H1 (cell line): ENCODE measurements around the gene ADH1A. TPM values are rescaled to one million over a fixed set of nuclear protein-coding genes. Genes with fewer than 3 reads are reported as not detected.

ENCODE experiments used
- CTCF ChIA-PET: fragments of 300-600 bp; sonication (Branson Sonifier 250); formaldehyde crosslinking; loops from one replicate; lab custom pipeline; 2021; ENCODE audit not compliant: partially characterized antibody; lab: Charles Lee
- POLR2A ChIA-PET: fragments of 300-600 bp; sonication (Branson Sonifier 250); formaldehyde crosslinking; loops from one replicate; lab custom pipeline; 2021; ENCODE audit warnings: inconsistent platforms; ENCODE audit not compliant: partially characterized antibody; lab: Charles Lee
- DNase-seq, 2 experiments: peaks; one replicate each; pipeline versions ENCODE4 v3.0.0 to v3.0.0-alpha.2; 2010 to 2022; ENCODE audit warnings: low spot score in 2 of 2, low read depth in 1 of 2, mixed read lengths in 1 of 2
- FAIRE-seq: peaks from 2 replicates; lab custom pipeline; 2011; peaks lifted over from hg19 to GRCh38; lab: Jason Lieb, UNC
- H2AFZ ChIP-seq: 2 replicates; pipeline ENCODE4 v1.8.1; 2012; ENCODE audit warnings: low read length, inconsistent platforms
- H2AK5ac ChIP-seq: 2 replicates; pipeline ENCODE4 v1.6.1; 2013; ENCODE audit warnings: low read depth, low read length
- H2BK120ac ChIP-seq: replicated peaks from 2 replicates; pipeline ENCODE3; 2013; ENCODE audit warnings: low read depth, low read length, inconsistent platforms
- H2BK12ac ChIP-seq: 2 replicates; pipeline ENCODE4 v1.6.1; 2013; ENCODE audit warnings: low read depth, low read length
- H2BK15ac ChIP-seq: 2 replicates; pipeline ENCODE4 v1.6.1; 2013; ENCODE audit warnings: low read length
- H2BK20ac ChIP-seq: 2 replicates; pipeline ENCODE4 v1.6.1; 2013; ENCODE audit warnings: low read length
- H2BK5ac ChIP-seq: 2 replicates; pipeline ENCODE4 v1.6.1; 2013; ENCODE audit warnings: low read depth, low read length
- H3K14ac ChIP-seq: 2 replicates; pipeline ENCODE4 v1.6.1; 2013; ENCODE audit warnings: inconsistent platforms; ENCODE audit not compliant: insufficient read length
- H3K18ac ChIP-seq: 2 replicates; pipeline ENCODE4 v1.6.1; 2013; ENCODE audit warnings: low read length; ENCODE audit errors: extremely low read depth
- H3K23ac ChIP-seq: 2 replicates; pipeline ENCODE4 v1.6.1; 2013; ENCODE audit warnings: inconsistent platforms; ENCODE audit not compliant: insufficient read length
- H3K23me2 ChIP-seq: 2 replicates; pipeline ENCODE4 v1.6.1; 2013; ENCODE audit warnings: low read depth, low read length
- H3K27ac ChIP-seq: 2 replicates; pipeline ENCODE4 v1.6.1; 2011; ENCODE audit warnings: low read depth, low read length, inconsistent platforms
- H3K27me3 ChIP-seq, 4 experiments: replicated peaks in 1 of 4; 1 replicate in 1 of 4; 2 replicates in 3 of 4; pipeline versions ENCODE4 v1.6.1 to v1.8.1; 2011 to 2013; ENCODE audit warnings: low read length in 3 of 4, mild to moderate bottlenecking in 3 of 4, inconsistent platforms in 2 of 4, mixed read lengths in 2 of 4, moderate library complexity in 1 of 4; ENCODE audit not compliant: control insufficient read depth in 3 of 4, insufficient read depth in 3 of 4; ENCODE audit errors: extremely low read depth in 1 of 4
- H3K36me3 ChIP-seq, 4 experiments: 2 replicates each; pipeline versions ENCODE4 v1.6.1 to v1.8.1; 2011 to 2013; ENCODE audit warnings: mild to moderate bottlenecking in 4 of 4, low read length in 3 of 4, moderate library complexity in 2 of 4, control low read depth in 1 of 4, inconsistent platforms in 1 of 4; ENCODE audit not compliant: insufficient read depth in 4 of 4, control insufficient read depth in 2 of 4
- H3K4ac ChIP-seq: replicated peaks from 2 replicates; pipeline ENCODE3; 2013; ENCODE audit warnings: low read length, low read depth, mixed read lengths, inconsistent platforms; ENCODE audit not compliant: insufficient read length
- H3K4me1 ChIP-seq, 4 experiments: replicated peaks in 1 of 4; 1 replicate in 1 of 4; 2 replicates in 3 of 4; pipeline versions ENCODE4 v1.6.1 to v1.8.1; 2011 to 2013; ENCODE audit warnings: low read length in 3 of 4, inconsistent platforms in 2 of 4, mixed read lengths in 1 of 4; ENCODE audit not compliant: insufficient read depth in 4 of 4, control insufficient read depth in 3 of 4
- H3K4me2 ChIP-seq, 2 experiments: 2 replicates each; pipeline versions ENCODE4 v1.6.1 to v1.8.1; 2011 to 2013; ENCODE audit warnings: low read depth in 2 of 2, low read length in 2 of 2, control low read depth in 1 of 2, inconsistent platforms in 1 of 2, mild to moderate bottlenecking in 1 of 2; ENCODE audit not compliant: insufficient read depth in 1 of 2
- H3K4me3 ChIP-seq, 4 experiments: fragments of 200-600, 300-600 bp in 1 of 4; sonication (generic), shearing (Covaris generic), sonication (Bioruptor Twin) in 1 of 4; 2 replicates each; pipeline versions ENCODE4 v1.5.1 to v1.8.1; 2011 to 2016; ENCODE audit warnings: low read length in 4 of 4, low read depth in 3 of 4, control low read depth in 2 of 4, inconsistent platforms in 2 of 4, mild to moderate bottlenecking in 2 of 4, mixed read lengths in 1 of 4, moderate library complexity in 1 of 4; ENCODE audit not compliant: insufficient read depth in 2 of 4; ENCODE audit errors: extremely low read depth in 1 of 4
- H3K56ac ChIP-seq: replicated peaks from 2 replicates; pipeline ENCODE3; 2013; ENCODE audit warnings: low read depth, mild to moderate bottlenecking, mixed read lengths, low read length, inconsistent platforms; ENCODE audit not compliant: insufficient read length
- H3K79me1 ChIP-seq: 2 replicates; pipeline ENCODE4 v1.6.1; 2013; ENCODE audit warnings: low read depth, low read length, control low read depth
- H3K79me2 ChIP-seq, 2 experiments: 2 replicates each; pipeline versions ENCODE4 v1.6.1 to v1.8.1; 2012 to 2013; ENCODE audit warnings: low read length in 2 of 2, mild to moderate bottlenecking in 2 of 2, inconsistent platforms in 1 of 2; ENCODE audit not compliant: insufficient read depth in 2 of 2, control insufficient read depth in 1 of 2
- H3K9ac ChIP-seq, 4 experiments: replicated peaks in 1 of 4; 1 replicate in 1 of 4; 2 replicates in 3 of 4; pipeline versions ENCODE4 v1.6.1 to v1.8.1; 2011 to 2013; ENCODE audit warnings: low read depth in 3 of 4, low read length in 3 of 4, control low read depth in 2 of 4, mild to moderate bottlenecking in 2 of 4, moderate library complexity in 2 of 4, inconsistent platforms in 1 of 4; ENCODE audit errors: extremely low read depth in 1 of 4
- H3K9me3 ChIP-seq, 2 experiments: 2 replicates each; pipeline versions ENCODE4 v1.6.1 to v1.8.1; 2012 to 2013; ENCODE audit warnings: mild to moderate bottlenecking in 2 of 2, moderate library complexity in 2 of 2, control low read depth in 1 of 2, inconsistent platforms in 1 of 2, low read depth in 1 of 2, low read length in 1 of 2, mixed read lengths in 1 of 2; ENCODE audit not compliant: insufficient read depth in 2 of 2
- H4K20me1 ChIP-seq, 2 experiments: replicated peaks in 1 of 2; 2 replicates each; pipeline versions ENCODE3 to v1.8.1; 2011 to 2013; ENCODE audit warnings: inconsistent platforms in 2 of 2, low read length in 2 of 2, mild to moderate bottlenecking in 1 of 2; ENCODE audit not compliant: insufficient read depth in 2 of 2, control insufficient read depth in 1 of 2
- H4K5ac ChIP-seq: 2 replicates; pipeline ENCODE4 v1.6.1; 2013; ENCODE audit warnings: low read length, low read depth, mixed read lengths, inconsistent platforms; ENCODE audit not compliant: insufficient read length
- H4K8ac ChIP-seq: 2 replicates; pipeline ENCODE4 v1.8.0; 2013; ENCODE audit warnings: mild to moderate bottlenecking, moderate library complexity, low read length, inconsistent platforms; ENCODE audit not compliant: insufficient read depth; ENCODE audit errors: extremely low read depth
- H4K91ac ChIP-seq: replicated peaks from 2 replicates; pipeline ENCODE3; 2013; ENCODE audit warnings: low read length, mixed read lengths, inconsistent platforms; ENCODE audit not compliant: insufficient read length
- ASH2L ChIP-seq: fragments of 200-600, 300-600 bp; sonication (generic); IDR thresholded peaks from one replicate; pipeline ENCODE4 v1.7.1; 2017; ENCODE audit warnings: low read length
- FOSL1 ChIP-seq: IDR thresholded peaks from 2 replicates; pipeline ENCODE4 v1.6.1; 2011; ENCODE audit warnings: mild to moderate bottlenecking, low read depth, low read length, moderate library complexity; ENCODE audit not compliant: insufficient read depth
- GABPA ChIP-seq: IDR thresholded peaks from 2 replicates; pipeline ENCODE4 v1.6.1; 2011; ENCODE audit warnings: mild to moderate bottlenecking, low read length, moderate library complexity, borderline replicate concordance; ENCODE audit not compliant: insufficient read depth
- HDAC2 ChIP-seq, 2 experiments: fragments of 300-600 bp in 1 of 2; sonication (generic) in 1 of 2; IDR thresholded peaks; 2 replicates each; pipeline ENCODE4 v1.6.1; 2011 to 2012; ENCODE audit warnings: low read depth in 2 of 2, low read length in 2 of 2, mild to moderate bottlenecking in 2 of 2, moderate library complexity in 2 of 2, borderline replicate concordance in 1 of 2, inconsistent platforms in 1 of 2
- KDM4A ChIP-seq: IDR thresholded peaks from one replicate; pipeline ENCODE4 v1.7.1; 2012; ENCODE audit warnings: low read depth, mild to moderate bottlenecking, moderate library complexity, low read length, inconsistent platforms; ENCODE audit not compliant: severe bottlenecking
- RBBP5 ChIP-seq: IDR thresholded peaks from 2 replicates; pipeline ENCODE4 v1.7.1; 2012; ENCODE audit warnings: low read depth, mild to moderate bottlenecking, inconsistent platforms, low read length, moderate library complexity, borderline replicate concordance
- RFX5 ChIP-seq: IDR thresholded peaks from 2 replicates; pipeline ENCODE4 v1.6.1; 2011; ENCODE audit warnings: low read depth, low read length, improper control_type of control experiment, borderline replicate concordance
- RNF2 ChIP-seq: fragments of 200-900, 300-1000 bp; sonication (generic); IDR thresholded peaks from 2 replicates; pipeline ENCODE4 v1.7.1; 2016; ENCODE audit warnings: borderline replicate concordance, low read depth, mild to moderate bottlenecking, antibody characterized with exemption, low read length; ENCODE audit not compliant: poor library complexity, severe bottlenecking; ENCODE audit errors: missing control alignments
- SIRT6 ChIP-seq: IDR thresholded peaks from one replicate; pipeline ENCODE4 v1.7.1; 2012; ENCODE audit warnings: low read length, inconsistent platforms
- SP4 ChIP-seq: IDR thresholded peaks from 2 replicates; pipeline ENCODE4 v1.6.1; 2012; ENCODE audit warnings: low read length, inconsistent platforms
- SRF ChIP-seq: IDR thresholded peaks from 2 replicates; pipeline ENCODE4 v1.6.1; 2011; ENCODE audit warnings: mild to moderate bottlenecking, low read depth, low read length, moderate library complexity
- TAF7 ChIP-seq: optimal IDR thresholded peaks from 2 replicates; pipeline ENCODE3; 2011; ENCODE audit warnings: low read depth, mild to moderate bottlenecking, inconsistent platforms, low read length, moderate library complexity, borderline replicate concordance
- TBP ChIP-seq: IDR thresholded peaks from 2 replicates; pipeline ENCODE4 v1.6.1; 2011; ENCODE audit warnings: low read depth, low read length, improper control_type of control experiment
- WGBS, 2 experiments: shearing (Covaris generic) in 1 of 2; methylation state at CpG; one replicate each; pipeline versions ENCODE4 v1.1.6 to v1.1.7; 2013 to 2015; ENCODE audit warnings: low lambda C conversion rate in 2 of 2, mixed read lengths in 2 of 2, inconsistent platforms in 1 of 2, low coverage in 1 of 2, missing lambda C conversion rate in 1 of 2; ENCODE audit not compliant: insufficient replicate concordance in 2 of 2, insufficient coverage in 1 of 2, insufficient read length in 1 of 2; ENCODE audit errors: extremely low coverage in 1 of 2, missing lambda C conversion rate in 1 of 2; 5-methylcytosine and 5-hydroxymethylcytosine counted together
- polyA plus RNA-seq, 7 experiments: library from polyadenylated mRNA; depleted of rRNA in 3 of 7; stranded (reverse) in 5 of 7; unstranded in 2 of 7; fragments of >200 nt in 5 of 7; fragments of 200-250 nt in 2 of 7; gene quantifications; 1 replicate in 5 of 7; 2 replicates in 1 of 7; 4 replicates in 1 of 7; pipeline versions ENCODE4 v1.2.1 to v1.2.3, GENCODE V29; 2011 to 2013; ENCODE audit warnings: missing spikeins in 2 of 7, mixed read lengths in 2 of 7
- total RNA-seq: library from RNA; stranded (reverse); fragmentation: NEBNext Ultra II Directional; extraction: Animal tissue kit (Norgen Biotek cat#: 25700); gene quantifications from 2 replicates; pipeline ENCODE4 v1.2.1, GENCODE V29; 2021

The ADH1A gene
- total and polyA plus RNA-seq, 2 of the 8 experiments (the other 6 are each of a cell fraction or from before 2014, with no cell fraction given), result not detected

DNA sequence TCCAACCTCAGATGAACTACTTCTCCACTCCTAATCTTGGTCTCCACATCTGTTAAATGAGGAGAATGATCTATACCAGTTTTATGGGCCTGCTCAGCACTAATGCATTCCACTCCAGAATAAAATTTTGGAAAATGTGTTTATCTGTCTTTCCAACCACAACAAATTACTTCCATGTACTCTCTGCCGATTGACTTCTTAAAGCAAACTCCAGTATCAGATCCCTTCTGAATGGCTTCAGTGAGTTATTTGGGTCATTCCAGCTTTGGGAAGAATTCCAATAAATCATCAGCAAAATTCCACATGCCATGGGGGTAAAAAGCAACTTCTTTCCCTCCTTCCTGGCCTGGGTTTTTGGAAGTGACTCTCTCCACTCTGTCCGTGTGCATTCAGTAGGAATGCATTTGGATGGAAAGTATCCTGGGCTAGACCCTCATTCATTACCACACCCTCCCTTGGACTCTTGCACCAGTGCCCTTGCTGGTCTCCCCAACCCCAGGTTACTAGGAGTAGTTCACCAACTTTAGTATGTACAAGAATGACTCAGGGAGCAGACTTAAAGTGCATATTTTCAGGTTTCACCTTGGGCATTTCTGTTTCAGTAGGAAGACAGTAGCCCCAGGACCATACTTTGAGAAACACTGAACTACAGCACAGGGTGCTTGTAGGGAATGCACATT is 56.3 kb downstream of the ADH1A start:
- no peak overlapping the region for H2BK120ac ChIP-seq
- H3K9me3 ChIP-seq, result peaks cover 0 to 4% of the 10 kb centered on the region in 2 experiments; a peak in 2 of 4 replicates
- H3K14ac ChIP-seq, result no peak overlapping the region
- CTCF ChIA-PET, result no interaction called here
- no peak overlapping the region for H3K4ac ChIP-seq
- POLR2A ChIA-PET, result no interaction called here
- no peak overlapping the region for H4K5ac ChIP-seq
- H2BK5ac ChIP-seq, result no peak overlapping the region
- FAIRE-seq, result no peak
- no peak overlapping the region for H3K18ac ChIP-seq
- H3K23me2 ChIP-seq, result no peaks in the 10 kb centered on the region
- H3K4me3 ChIP-seq, result no peak overlapping the region
- H3K4me1 ChIP-seq, result no peaks in the 10 kb centered on the region
- H3K4me2 ChIP-seq, result no peak overlapping the region
- no peak overlapping the region for H2BK12ac ChIP-seq
- no peak overlapping the region for H3K27ac ChIP-seq
- H2AK5ac ChIP-seq, result no peak overlapping the region
- no peak overlapping the region for H4K91ac ChIP-seq
- no peak overlapping the region for H3K56ac ChIP-seq
- no peaks in the 10 kb centered on the region for H3K27me3 ChIP-seq
- no peaks in the 10 kb centered on the region for H3K79me1 ChIP-seq
- no peak overlapping the region for H3K23ac ChIP-seq
- 96% methylated on average over 2 of the region's 2 CpGs; no CpG with 5 or more reads in 1 of the 2 experiments for WGBS, 2 experiments
- H2BK20ac ChIP-seq, result no peak overlapping the region
- no peaks in the 10 kb centered on the region for H3K36me3 ChIP-seq
- H2AFZ ChIP-seq, result no peak overlapping the region
- no peaks in the 10 kb centered on the region for H4K20me1 ChIP-seq
- no peak for DNase-seq
- H3K79me2 ChIP-seq, result no peaks in the 10 kb centered on the region
- no peak overlapping the region for H4K8ac ChIP-seq
- H2BK15ac ChIP-seq, result no peak overlapping the region
- no peak overlapping the region for H3K9ac ChIP-seq
- TF ChIP-seq TBP (no peak), SRF (no peak), KDM4A (no peak), HDAC2 (IDR thresholded peaks at IDR 0.05; ENCODE audit: borderline replicate concordance in 1 of 2, low read depth in 2 of 2, low read length in 2 of 2) (no peak), SP4 (no peak), RNF2 (no peak), GABPA (no peak), TAF7 (no peak), ASH2L (no peak), FOSL1 (no peak), RFX5 (no peak), RBBP5 (no peak), SIRT6 (no peak)
